T-helper 9 cell (primary cell): ENCODE results near the gene PIP5KL1.
A peak's percentile ranks its signal among the peaks of the same experiment; 100 is the strongest.

Experiments used
- DNase-seq: peaks from one replicate; pipeline ENCODE4 v3.0.0-alpha.2; 2020
- total RNA-seq, 2 donors: gene quantifications; one replicate each; lab custom pipeline; 2026; lab: John Stamatoyannopoulos, UW

Gene PIP5KL1
- total RNA-seq, result 3.0 to 5.1 reads per million in 2 donors

GRCh38 chr9:127930231-127931091 lies at the start of gene PIP5KL1:
Gene PIP5KL1, minus strand, starts transcription at chr9:127930777. Its CDS starts 25 bp downstream, at chr9:127930752.
- DNase-seq, result peak; percentile 68

DNA sequence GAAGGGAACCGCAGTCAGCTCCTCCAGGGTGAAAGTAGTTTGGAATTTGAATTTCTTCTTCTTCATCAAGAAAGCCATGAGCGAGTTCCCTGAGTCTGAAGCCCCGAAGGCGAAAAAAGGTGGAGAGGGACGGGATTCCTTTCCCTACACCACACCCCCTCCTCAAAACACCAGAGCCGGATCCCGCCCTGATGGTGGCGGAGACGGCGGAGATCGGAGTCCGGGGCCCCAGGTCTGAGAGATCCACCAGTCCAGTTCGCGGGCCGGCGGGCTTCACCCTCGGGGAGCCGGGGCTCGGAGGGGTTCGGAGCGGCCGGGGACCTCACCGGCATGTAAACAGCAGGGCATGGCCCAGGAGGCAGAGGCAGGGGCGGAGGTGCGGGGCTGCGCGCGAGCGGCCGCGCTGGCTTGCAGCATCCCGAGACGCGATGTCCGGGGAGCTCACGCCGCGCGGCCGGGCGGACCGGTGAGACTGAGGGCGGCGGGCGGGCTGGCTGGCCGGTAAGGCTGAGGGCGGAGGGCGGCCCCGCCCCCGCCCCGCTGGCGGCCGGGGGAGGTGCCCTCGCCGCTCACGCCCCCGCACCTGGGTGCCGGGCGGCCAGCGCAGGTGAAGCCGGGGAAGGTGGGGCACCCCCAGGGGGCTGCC lies 49.6 kb upstream of the PIP5KL1 start:
- DNase-seq, result peak; percentile 50

DNA sequence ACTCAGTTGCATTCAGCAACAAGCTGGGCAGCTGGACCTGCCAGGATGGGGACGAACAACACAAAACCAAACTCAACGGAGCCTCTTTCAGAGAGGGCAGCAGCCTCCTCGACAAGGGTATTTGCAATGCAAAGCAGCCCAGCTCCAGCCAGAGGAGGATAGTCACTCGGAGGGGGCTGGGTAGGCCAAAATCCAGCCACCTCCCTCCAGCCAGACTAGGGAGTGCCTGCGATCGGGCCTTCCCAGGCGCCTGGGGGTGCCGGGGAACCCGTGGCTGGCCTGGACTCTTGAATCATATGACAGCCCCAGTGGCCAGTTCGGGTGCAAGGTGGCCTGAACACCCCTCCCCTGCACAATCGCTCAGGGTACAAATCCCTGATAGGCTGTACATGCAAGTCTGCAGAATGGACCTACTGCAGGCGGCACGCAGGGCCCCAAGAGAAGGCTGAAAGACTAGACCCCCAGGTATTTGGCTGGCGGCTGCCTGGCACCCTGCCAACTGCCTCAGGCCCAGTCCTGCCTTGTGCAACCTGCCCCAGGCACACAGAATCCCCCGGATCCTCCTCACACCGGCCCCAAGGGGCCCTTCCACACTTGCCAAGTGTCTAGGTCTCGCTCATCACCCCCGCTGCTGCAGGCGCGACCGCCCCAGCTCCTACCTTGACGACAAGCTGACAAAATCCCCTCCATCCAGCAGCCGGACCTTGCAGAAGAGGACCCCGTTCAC lies 48.9 kb upstream of the PIP5KL1 start:
- no peak for DNase-seq

- no peak for DNase-seq
These were observed 48.4 kb upstream of the PIP5KL1 start for GRCh38 chr9:127979015-127979332.

DNA sequence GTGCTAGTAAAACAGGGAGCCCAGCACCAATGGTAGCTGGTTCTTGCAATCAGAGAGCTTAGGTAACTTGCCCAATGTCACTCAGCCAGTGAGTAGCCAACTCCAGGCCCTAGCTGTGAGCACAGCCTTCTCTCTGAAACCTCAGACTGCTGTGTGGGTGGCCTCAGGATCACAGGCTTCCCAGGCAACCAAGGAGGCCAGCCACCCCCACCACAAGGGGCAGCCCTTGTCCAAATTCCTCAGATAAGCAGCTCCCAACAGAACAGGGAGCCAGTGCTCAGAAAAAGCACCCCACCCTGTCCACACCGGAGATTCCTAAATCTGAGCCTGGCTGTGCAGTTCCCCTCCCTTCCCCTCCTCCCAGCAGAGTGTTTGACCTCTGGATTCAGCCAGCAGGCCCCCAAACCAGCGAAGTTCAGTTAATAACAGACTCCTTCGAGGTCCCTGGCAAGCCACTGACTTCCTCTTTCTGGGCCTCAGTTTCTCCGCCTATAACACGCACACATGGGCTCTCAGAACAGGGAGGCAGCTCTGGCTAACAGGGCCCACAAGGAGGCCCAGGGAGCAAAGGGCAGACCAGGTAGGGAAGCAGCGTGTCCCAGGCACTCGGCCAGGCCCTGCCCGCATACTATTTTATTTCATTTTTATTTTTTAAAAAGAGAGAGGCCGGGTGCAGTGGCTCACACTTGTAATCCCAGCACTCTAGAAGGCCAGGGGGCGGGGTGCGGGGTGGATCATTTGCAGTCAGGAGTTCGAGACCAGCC lies 47.5 kb upstream of the PIP5KL1 start:
- no peak for DNase-seq

GRCh38 chr9:127977009-127977883 lies 46.7 kb upstream of the PIP5KL1 start:
- no peak for DNase-seq

- peak; percentile 52 for DNase-seq
These were observed 45.9 kb upstream of the PIP5KL1 start for GRCh38 chr9:127976498-127976897.

- DNase-seq, result no peak
These were observed 45.1 kb upstream of the PIP5KL1 start for GRCh38 chr9:127975376-127976315.

- DNase-seq, result no peak
These were observed 44.2 kb upstream of the PIP5KL1 start for GRCh38 chr9:127974769-127975261.

- DNase-seq, result no peak
These were observed 43.6 kb upstream of the PIP5KL1 start for GRCh38 chr9:127974001-127974768.

DNA sequence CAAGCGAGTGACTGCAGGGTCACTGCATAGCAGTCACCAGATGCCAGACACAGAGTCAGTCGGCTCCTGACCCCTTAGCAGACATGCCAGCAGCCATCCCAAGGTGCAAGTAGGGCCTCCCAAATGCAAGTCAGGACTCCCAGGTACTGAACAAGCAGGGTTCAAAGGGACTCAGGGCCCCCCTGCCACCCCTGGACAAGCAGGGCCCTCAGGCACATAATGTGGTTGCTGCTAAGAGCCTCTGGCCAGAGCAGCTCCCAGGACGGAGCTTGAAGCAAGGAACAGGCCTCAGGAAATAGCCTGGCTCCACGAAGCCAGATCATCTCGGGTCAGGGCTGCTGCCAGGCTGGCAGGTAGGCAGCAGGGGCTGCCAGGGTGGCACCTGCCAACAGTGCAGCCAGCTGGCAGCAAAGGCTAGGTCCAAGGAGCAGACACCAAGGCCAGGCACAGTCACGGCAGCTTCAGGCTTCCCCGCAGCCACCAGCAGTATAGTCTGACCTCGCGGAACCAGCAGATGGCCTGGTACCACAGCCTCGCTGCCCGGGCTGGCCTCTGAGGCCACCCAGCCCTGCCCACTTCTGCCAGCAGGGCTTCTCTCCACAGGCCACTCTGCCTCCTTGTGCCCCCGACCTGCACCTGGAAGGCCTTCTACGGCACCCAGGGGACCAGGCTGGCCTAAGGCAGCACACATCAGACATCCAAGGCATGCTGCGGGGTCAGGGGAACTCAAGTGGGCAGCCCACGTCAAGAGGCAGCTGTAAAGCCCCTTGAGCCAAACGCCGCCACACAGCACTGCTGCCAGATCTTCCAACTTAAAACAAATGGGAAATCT lies 42.8 kb upstream of the PIP5KL1 start:
- DNase-seq, result no peak

GRCh38 chr9:127972236-127972871 lies 41.8 kb upstream of the PIP5KL1 start:
- no peak for DNase-seq

GRCh38 chr9:127971357-127972235 lies 41.0 kb upstream of the PIP5KL1 start:
- DNase-seq, result peak; percentile 45

GRCh38 chr9:127970401-127971313 lies 40.1 kb upstream of the PIP5KL1 start:
- peak; percentile 48 for DNase-seq

GRCh38 chr9:127968700-127969383 lies 38.3 kb upstream of the PIP5KL1 start:
- no peak for DNase-seq
